HG03103 (cell line): ENCODE results near the gene C17orf50.
A peak's percentile ranks its signal among the peaks of the same experiment; 100 is the strongest.

ENCODE experiments used
- ATAC-seq: cut with Tn5 transposase; IDR thresholded peaks from one replicate; pipeline ENCODE4 v1.9.1; 2021; ENCODE audit warnings: low read depth; ENCODE audit not compliant: unreplicated experiment

C17orf50 gene

DNA sequence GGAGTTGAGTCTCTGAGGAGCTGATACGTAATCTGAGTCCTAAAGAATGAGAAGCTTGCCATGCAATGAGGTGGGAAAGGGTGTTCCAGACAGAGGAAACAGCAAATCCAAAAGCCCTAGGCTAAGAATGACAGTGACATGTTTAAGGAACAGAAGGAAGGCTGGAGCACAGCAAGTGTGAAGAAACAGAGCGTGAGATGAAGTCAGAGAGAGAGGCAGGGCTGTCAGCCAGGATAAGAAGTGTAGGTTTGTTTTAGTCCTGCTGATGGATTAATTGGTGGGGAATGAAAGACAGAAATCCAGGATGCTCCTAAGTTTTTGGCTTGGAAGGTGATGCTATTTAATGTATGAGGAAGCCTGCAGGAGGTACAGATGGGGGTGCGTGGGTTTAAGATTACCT, 20.3 kb downstream of the C17orf50 start:
- ATAC-seq, result no peak

DNA sequence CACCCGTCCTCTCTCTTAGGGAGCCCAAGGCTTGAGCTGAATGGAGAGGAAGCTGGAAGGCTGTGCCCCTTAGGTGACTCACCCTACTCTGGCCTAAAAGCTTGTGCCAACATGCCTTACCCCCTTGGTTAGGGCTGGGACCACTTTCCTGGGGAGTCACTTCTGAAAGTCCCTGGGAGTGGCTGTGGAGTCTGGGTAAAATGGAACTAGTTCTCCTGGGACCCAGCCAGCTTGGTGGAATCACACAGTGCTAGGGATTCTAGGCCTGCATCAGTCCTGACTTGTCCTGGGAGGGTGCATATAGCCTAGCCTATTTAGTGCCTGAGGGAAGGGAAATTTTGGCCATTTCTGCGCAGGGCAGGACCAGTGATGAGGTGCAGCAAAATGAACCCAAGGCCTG, 24.2 kb downstream of the C17orf50 start:
- no peak for ATAC-seq

DNA sequence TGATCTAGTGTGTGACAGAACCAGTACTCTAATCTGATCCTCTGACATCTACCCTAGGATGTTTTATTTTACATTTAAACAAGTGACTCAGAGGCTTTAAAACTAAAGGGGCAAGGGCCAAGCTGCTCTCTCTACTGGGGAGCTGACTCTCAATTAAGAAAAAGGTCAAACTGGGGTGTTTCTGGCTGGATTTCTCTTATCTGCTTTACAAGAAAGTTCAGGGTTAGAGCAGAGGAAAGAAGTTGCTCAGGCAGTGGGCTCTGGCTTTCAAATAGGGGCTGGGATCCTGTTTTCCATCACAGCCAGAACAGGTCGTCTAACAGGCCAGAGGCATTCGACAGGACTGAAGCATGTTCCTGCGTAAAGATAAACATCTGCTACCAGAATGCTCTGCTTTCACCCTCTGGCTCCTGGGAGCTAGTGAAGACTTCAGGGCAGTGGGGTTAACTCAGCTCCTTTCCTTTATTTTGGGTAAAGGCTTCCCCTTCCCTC, 26.3 kb downstream of the C17orf50 start:
- no peak for ATAC-seq

DNA sequence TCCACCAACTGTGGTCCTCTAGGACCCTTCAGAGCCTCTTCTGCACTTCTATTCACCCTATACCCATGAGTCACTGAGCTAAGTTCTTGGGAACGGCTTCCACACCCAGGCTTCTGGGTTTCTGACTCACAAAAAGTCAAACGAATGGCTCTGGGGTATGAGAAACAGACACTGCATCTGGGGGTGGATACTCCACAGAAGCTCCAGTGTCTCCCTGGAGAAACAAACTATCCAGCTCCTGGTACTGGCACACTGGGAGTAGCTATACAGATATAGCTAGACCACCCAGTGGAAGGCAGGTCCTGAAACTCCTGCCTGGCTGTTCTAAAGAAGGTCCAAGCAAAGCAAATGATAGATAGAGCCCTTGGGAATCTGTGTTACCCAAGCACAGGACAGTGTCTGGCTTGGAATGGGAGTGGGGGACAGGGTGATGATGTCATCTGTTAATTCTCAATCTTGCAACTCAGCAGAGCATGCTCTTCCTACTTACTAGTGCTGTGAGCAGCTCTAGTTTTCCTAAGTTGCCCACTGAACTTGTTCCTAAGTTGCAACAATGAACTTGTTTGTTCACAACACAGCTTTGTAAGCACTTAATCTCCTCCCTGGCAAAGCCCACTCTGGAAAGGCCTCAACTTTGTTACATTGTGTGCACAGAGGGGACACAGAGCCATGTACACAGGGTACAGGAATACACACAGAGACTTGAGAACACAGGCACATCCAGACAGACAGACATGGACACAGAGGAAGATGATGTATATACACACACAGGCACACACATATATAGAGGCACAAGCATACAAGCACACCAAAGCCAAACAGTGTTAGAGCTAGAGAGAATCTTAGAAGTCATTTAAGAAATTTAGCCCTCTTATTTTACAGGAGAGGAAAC, 28.0 kb downstream of the C17orf50 start:
- ATAC-seq, result no peak

DNA sequence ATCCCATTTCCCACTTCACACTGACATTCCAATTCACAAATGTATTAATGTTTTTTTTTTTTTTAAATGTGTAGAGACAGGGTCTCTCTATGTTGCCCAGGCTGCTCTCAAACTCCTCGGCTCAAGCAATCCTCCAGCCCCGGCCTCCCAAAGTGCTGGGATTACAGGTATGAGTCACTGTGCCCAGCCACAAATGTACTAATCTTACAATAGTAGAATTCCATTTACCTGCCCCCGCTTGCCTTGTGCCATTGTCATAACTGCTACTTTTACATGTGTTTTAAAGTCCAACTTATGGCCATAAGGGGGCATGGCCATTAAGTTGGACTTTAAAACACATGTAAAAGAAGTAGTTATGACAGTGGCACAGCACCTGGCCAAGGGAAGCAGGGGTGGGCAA, 30.2 kb downstream of the C17orf50 start:
- no peak for ATAC-seq

DNA sequence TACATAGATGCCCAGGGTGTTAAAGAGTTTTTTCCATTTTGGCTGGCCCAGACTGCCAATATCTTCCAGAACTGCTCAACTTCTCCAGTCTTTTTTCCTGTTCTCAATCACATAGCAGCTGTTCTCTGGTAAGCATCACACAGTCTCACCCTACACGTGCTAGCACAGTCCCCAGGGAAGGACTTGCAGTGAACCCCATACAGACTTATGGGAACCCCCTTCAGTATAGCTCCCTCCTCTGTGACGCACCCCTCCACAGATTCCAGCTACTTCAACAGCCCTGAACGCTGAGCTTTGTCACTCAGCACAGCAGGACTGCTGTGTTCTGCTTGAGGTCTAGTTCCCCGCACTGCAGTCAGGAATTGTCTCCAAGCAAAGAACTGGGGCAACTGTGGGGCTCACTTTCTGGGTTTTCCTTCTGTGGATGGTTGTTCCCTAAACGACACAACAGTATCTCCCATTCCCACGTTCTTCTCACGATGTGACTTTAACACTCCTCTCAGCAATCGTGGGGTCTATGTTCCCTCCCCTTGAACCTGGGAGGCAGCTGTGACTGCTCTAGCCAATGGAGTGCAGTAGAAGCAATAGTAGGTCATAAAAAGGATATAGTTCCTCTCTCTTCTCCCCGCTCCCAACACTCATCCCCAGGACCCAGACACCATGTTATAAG, 31.1 kb downstream of the C17orf50 start:
- no peak for ATAC-seq

DNA sequence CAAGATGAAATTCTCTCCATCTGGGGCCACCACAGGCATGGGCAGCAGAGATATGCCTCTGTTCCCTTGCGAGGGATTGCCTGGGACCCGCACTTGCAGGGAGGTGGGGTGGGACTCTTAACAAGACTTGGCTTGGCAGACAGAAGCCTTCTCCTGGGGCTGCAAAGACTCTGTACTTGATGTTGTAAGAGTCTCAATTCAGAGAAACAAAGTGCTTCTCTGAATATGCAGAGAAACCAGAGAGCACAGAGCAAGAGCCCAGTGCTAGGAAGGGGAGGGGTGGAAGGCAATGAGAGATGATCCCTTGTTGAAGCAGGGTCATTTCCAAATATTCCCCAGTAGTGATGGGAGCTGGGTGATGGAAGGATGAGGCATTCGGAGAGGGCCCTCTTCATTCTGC, 32.6 kb downstream of the C17orf50 start:
- ATAC-seq, result no peak

DNA sequence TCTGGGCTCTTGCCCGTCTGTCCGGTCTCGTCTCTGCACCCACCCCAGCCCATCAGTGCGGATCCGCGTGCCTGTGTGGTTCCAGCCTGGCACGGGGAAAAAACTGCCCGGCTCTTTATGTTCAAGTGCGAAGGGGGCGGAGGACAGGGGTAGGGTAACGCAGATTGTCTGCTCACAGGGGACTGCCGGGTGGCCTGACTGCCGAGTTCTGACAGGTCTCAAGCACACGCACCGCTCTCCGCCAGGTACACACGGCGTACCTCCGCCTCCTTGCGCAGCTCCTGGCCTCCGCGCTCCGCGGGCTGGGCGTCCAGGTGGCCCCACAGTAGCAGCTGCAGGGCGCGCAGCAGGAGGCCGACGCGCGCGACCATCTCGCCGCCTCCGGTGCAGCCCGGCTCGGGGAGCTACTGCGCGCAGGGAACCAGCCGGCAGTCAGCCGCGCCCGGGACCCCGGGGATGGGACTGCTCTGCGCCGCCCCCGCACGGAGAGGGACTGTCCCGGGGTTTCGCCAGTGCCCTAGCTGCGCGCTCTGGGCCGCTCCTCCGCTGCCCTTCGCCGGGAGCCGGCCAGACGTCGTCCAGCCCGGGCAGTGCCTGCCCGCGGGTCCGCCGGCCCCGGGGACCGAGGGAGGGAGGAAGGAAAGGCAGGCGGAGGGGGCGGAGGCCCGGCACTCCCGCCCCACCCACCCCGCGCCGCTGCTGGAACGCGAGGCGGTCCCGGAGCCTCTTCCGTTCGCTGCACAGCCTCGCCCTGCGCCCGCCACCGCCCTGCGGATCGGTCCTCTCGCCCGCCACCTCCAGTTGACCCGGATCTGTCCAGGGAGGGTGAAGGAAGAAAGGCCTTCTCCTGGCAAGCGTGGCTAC, 34.6 kb downstream of the C17orf50 start, which contains the start of gene MMP28:
Gene MMP28 (minus strand): TSS at position 635 of the 864 bp plus-strand sequence. CDS start 264 bp downstream, at position 371.
- ATAC-seq, result no peak

DNA sequence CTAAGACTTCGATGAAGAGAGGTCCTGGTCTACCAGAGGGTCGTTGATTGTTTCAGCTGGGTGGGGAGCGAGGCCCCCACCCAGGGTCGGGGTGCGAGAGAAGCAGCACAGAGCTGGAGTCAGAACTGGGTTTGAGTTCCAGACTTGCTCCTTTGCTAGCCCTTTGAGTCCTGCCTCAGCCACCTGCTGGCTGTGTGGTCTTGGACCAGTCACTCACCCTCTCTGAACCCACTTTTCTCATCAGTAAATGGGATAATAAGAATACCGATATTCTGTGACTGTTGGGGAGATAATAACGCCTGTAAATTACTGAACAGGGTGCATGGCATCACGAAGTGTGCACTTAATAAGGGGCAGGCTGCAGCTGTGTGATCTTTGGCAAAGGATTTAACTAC, 35.2 kb downstream of the C17orf50 start:
- no peak for ATAC-seq

DNA sequence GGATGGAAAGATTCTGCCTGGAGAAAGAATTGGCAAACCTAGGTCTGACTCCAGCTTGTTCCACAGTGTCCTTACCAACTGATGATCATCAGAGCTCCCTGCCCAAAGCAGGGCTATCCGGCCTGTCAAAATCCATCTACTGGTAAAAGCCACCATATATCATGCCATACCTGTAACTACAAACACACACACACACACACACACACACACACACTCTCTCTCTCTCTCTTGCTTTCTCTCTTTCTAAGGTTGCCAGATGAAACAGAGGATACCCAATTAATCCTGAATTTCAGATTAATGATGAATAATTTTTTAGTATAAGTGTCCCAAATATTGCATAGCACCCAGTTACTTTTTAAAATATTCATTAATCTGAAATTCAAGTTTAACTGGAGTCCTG, 36.3 kb downstream of the C17orf50 start:
- no peak for ATAC-seq

DNA sequence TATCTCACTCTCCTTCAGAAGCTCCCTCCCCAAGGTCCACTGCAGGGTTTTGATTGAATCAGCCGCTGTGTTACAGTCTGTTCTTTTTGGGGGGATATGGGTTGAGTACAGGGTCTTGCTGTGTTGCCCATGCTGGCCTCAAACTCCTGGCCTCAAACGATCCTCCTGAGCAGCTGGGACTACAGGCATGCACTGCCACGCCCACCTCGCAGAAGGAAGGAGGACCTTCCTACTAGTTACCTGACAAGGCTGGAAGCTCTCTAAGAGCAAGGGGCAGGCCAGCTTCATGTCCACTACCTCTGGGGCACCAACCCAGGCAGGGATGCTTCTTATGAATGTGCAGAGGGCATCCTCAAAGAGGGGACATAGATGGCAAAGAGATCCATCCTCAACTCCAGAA, 36.7 kb downstream of the C17orf50 start:
- no peak for ATAC-seq

DNA sequence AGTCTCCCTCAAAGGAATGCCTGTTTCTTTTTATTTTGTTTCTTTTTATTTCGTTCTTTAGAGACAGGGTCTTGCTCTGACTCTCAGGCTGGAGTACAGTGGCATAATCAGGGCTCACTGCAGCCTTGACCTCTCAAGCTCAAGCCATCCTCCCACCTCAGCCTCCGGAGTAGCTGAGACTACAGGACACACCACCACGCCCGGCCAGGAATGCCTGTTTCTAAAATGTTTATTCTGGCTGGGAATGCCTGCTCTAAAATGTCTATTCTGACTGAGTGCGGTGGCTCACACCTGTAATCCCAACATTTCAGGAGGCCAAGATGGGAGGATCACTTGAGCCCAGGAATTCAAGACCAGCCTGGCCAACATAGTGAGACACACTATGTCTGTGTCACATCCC, 37.2 kb downstream of the C17orf50 start:
- no peak for ATAC-seq

DNA sequence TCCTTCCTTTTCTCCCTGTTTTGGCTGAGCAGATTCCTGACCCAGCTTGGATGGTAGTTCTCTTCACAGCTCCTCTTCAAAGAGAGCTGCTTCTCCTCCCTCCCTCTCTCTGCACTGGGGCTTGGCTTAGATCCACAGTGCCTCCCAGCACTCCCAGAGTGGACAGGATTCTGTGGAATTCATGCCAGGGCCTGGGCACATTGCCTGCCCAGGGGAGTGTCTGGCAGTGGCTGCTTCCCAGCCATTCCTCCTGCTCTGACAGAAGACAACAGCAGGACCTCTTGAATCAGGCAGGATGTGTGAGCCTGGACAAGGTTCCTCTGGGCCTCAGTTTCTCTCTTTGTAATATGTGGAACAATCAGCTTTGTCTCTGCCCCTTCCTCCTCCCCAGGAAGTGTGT, 39.3 kb downstream of the C17orf50 start:
- no peak for ATAC-seq

DNA sequence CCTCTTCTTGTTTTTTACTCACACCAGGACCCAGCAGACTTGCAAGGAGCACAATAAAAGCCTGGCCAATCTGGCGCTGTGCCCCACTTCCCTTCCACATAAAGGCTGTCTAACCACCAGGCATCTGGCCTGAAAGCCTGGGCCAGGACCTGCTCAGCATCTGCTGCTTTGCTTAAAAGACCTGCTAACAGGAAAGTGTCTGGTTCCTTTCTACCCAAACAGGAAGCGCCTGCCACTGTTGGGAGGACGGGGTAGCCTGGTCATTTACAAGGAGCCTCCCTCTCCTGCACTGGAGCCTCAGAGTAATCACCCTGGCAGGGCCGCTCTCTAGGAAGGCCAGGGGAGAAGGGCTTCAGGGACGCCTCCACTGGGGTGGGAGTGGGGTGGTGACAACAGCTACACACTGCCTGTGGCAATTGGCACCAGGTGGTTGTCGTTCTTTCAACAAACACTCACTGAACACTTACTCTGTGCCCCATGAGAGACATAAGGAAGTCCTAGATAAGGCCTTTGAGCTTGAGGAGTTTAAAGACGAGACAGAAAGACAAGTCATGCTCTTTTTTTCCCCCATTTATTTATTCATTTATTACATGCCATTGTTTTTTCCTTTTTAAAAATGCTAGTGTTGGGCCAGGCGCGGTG, 41.0 kb downstream of the C17orf50 start:
- ATAC-seq, result no peak

DNA sequence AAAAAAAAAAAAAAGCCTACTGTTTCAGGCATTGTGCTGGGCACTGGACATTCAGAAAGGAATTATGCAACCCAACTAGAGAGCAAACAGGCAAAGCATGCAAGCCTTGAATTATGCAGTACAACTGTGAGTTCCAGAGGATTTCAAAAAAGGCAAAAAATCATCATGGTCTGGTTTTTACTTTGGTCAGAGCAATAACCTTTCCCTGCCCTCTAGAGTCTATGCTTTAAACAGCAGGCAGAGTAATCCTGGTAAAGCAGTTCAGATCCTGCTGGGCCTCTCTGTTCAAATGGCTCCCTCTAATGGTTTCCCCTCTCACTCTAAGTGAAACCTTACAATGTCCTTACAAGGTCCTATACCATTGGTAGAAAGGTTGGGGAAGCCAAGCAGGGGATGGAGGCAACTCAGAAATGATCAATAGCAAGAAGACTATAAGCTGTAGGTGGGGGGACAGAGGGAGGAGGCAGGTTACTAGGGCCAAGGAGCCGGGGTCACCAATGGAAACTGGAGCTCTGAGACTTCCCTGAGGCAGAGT, 44.0 kb downstream of the C17orf50 start:
- no peak for ATAC-seq

DNA sequence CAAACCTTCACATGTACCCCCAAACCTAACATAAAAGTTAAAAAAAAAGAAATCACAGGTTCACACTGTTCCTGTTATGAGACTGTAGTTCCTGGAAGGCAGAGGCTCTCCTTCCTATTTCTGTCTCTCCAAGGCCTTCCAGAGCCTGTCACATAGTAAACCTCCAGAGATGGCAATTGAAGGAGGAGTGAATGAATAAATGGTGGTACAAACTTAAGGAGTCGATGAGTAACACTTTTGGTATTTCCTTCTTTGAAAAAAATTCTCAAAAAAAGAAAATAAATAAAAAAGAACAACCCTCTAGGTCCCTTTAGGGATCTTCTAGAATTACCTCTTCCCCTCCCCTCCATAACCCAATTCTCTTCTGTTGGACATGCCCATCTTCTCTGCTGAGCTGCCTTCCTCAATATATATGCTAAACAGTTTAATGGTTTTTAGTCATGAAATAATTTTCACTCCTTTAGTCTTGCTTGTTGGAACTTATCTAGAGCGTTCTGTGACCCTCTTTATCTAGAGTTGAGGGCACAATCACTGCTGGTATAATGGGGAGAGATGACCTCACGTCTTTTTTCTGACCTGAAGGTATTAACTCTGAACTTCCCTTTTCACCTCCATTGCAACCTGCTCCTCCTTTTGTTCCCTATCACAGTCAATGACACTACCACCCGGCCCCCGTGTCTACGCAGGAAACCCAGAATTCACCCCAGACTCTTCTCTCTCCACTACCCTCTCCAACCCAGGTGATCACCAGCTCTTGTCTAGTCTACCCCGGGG, 46.9 kb downstream of the C17orf50 start:
- no peak for ATAC-seq

DNA sequence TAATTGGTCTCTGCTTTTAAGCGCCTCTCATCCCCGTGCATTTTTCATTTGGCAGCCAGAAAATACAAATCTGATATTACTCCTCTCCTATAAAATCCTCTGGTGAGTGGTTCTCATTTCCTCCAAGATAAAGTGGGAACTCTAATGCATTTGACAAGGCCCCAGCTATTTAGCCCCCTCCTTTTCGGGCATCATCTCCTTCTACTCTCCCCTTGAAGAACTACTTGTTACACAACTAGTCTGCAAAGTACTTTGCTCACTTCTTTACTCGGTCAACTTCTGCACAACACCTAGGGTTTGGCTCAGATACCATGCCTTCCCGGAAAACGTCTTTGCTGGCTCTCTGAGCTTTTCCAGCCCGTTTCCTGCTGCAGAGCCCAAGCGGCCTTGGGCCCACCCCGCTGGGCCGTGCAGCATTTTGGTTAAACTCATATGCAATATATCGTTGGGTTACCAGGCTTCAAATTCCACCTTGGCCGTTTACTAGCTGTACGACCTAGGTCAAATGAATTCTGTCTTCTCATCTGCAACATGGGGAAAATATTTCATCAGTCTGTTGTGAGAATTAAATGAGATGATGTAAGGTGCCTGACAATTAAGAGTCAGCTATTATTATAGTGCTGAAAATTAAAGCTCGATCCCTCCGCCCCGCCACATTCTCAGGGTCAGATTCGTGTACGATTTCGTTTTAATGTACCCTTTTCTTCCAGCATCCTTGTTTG, 47.7 kb downstream of the C17orf50 start:
- ATAC-seq, result no peak

DNA sequence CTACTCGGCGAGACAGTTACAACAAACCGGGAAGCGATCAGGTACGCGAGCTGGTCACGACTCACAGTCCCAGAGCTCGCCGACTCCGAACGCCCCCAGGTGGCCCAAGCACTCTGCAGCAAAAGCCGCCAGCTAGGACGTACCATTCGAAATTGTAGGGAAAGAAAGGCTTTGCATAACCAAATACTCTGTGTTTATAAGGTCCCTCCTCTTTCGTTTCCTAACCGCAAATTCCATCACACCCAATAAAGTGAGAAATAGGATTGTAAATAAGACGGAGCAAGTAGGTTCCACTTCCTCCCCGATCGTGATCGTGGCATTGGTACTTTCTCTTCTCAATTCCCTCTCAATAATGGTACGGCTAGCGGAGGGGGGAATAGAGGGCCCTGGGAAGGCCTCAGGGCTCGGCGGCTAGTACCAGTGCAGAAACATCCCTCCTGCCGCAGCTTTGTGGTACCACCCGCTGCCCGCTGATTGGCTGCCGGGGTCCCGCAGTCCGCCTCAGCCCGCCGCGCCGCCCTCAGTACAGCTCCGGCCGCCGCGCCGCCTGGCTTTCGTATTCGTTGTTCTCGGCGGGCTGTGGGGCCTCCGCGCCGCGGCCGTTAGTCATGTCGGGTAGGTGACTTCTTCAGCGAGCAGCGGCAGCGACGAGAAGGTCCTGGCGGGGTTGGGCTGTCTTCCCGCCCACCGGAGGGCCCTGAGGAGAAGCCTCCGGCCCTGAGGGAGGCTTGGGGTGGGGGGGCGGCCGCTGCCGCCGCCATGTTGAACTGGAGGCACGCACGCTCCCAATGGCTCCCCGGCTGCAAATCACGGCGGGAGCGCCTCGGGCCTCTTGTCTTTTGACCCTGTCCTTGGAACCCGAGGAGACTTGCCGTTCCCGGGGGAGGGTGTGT, 48.5 kb downstream of the C17orf50 start, which contains the start of gene TAF15:
Gene TAF15 (plus strand): TSS at position 523 of the 893 bp plus-strand sequence. CDS start 86 bp downstream, at position 609.
- peak; percentile 90 for ATAC-seq
